GM21619 (cell line): Measurements from ENCODE around the gene BACH2.
"Not testable (repeated sequence)": the region's sequence is repeated elsewhere in the genome, so short reads cannot be mapped to it uniquely, and the experiment has no call there.

Source experiments
- ATAC-seq: cut with Tn5 transposase; IDR thresholded peaks from one replicate; pipeline ENCODE4 v1.9.1; 2021; ENCODE audit not compliant: unreplicated experiment

The BACH2 gene

GRCh38 chr6:90035047-90035723 lies 261.5 kb downstream of the BACH2 start:
- no peak for ATAC-seq

- ATAC-seq: no peak
Observed at GRCh38 chr6:90033746-90034271, 262.8 kb downstream of the BACH2 start.

GRCh38 chr6:90032489-90033212 lies 264.0 kb downstream of the BACH2 start:
- not testable (repeated sequence) for ATAC-seq

DNA sequence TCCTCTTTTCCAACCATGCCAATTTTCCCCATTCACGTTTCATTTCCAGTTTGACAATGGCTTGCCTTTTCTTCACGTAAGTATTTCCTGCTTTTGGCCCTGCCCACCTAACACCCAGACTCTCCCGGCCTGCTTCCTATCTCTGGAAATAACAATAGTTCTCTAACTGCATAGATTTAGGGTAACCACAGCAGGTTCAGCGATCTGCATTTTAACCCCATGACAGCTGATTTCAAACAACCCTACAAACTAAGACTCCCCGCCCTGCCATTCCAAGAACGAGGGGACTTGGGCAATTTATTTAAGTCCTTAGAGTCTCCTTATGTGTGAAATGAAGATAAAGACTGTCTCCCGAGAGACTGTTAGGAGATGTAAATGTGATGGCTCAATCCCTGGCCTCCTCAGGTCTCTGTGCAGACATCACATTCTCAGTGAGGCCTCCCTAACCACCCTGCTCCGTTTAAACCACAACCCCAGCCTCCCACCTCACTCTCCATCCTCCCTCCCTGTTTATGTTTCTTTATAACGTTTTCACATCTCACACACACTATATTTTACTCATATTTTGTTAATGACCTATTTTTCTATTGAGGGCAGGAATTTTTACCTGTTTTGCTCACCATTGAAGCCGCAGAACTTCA lies 267.5 kb downstream of the BACH2 start:
- ATAC-seq: no peak

DNA sequence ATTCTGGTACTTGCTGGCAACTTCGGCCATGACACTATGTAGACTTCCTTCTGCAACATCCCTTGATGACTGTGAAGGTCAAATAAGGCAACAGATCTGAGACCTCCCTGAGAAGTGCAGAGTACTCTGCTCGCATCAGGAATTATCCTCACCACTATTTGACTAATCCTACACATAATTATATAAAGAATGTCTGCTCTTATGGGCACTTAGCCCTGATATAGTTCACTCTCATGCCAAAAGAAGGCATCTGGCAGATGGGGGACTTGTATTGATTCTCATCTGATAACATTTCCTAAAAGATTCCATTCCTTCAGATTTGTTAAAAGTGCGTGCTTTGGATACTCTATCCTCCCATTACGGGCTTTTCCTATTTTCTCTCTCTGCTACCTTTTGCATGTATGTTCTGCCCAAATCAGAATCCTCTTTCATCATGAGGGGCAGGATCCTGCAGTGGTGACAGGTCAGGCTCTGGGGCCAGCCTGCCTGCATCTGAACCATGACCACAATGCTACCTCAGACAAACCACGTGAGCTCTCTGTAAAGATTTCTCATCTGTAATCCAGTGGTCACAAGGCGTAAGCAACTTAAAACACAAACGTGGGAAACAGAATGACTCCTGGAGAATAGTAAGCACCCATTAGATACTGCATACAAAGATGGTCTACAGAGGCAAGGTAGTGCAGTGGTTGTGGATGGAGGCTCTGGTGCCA lies 268.4 kb downstream of the BACH2 start:
- ATAC-seq: no peak

- no peak for ATAC-seq
Observed at GRCh38 chr6:90026216-90026615, 270.4 kb downstream of the BACH2 start.

- no peak for ATAC-seq
Observed at GRCh38 chr6:90025523-90026061, 271.1 kb downstream of the BACH2 start.

DNA sequence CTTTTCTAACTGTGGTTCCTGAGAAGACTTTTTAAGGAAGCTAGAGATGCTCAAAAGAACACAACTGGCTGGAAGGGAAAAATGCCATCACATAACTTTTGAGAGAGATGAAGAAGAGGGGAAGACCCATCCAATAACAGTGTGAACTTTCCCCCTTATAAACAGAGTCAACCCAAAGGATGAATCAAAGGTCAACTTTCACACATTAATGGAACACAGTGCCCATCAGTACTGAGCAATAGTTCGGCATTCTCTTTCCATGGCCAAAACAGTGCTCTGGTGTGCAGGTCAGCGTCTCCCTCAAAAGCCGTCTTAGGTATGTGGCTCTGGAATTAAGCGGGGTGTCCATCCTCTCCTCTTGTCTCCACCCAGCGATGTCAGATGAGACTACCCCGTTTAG lies 272.0 kb downstream of the BACH2 start:
- ATAC-seq: no peak

GRCh38 chr6:90021711-90022110 lies 274.9 kb downstream of the BACH2 start:
- ATAC-seq: no peak

DNA sequence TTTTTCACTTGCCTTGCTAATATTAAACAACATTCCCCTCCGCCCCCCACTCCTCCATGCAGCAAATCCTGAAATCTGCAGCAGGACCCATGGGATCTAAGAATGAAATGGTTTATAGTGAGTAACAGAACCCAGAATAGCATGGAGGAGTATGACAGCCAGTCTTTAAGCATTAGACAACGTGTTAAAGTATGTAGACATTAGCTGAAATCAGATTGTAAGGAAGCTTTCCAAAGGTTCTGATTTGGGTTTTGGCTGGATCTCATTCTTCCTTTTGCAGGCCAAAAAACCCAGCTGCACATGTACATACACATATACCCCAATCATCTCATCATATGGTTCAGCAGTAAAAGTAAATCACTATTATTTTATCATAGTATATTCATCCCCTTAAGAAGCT lies 275.9 kb downstream of the BACH2 start:
- ATAC-seq: no peak

DNA sequence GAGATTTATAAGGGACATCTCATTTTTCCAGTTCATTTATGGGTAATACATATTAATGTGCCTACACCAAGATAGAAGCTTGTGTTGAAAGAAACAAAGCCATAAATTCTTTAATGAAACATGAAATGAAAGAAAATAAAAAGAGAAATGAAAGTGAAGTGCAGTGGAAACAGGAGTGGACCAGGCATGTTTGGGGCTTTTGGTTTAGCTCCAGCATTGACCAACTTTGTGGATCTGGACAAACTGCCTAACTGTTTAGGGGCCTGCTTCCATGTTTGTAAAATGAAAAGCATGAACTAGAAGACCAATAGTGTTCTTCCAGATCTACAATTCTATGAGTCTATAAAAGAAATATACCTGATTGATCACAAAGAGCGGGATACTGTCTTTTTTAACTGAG lies 277.4 kb downstream of the BACH2 start:
- ATAC-seq: no peak

DNA sequence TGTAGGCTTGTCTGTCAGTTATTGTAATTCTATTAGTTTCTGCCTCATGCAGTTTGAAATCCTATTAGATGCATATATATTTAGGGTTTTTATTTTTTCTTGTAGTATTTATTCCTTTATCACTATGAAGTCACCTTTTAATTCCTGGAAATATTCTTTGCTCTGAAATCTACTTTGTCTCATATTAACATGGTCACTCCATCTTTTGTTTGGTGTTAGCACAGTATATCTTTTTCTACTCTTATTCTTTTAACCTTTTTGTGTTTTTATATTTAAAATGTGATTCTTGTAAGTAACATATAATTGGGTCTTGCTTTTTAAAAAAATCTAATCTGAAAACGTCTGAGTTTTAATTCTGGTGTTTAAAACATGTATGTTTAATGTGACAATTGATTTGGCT lies 280.8 kb downstream of the BACH2 start:
- no peak for ATAC-seq

DNA sequence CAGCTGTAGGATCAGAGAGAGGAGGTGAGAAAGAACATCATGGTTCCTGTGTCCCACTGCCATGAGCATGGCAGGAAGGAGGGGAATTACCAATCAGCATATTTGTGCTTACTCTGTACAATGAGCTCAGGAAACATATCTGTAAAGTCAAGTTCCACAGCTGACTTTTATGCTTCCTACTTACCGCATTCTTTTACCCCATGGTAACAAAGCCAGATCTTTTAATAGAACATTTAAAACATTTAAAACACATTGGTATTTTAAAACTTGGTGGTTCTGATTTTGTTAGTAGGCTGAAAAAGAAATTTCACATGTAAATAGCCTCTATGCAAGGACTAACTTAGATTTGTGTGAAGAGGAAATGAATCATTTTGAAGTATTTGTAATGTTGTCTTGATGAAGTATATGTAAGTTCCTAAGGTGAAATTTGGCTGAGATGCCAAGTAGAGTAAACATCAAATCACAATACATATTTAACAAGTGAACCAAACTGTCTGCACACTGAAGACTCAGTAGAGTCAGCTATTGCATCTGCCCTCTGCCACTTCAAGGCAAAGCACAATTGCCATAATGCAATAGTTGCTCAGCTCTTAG lies 287.6 kb downstream of the BACH2 start:
- peak; percentile 49 for ATAC-seq

- ATAC-seq: peak; percentile 78
Observed at GRCh38 chr6:90008189-90008907, 288.3 kb downstream of the BACH2 start.

DNA sequence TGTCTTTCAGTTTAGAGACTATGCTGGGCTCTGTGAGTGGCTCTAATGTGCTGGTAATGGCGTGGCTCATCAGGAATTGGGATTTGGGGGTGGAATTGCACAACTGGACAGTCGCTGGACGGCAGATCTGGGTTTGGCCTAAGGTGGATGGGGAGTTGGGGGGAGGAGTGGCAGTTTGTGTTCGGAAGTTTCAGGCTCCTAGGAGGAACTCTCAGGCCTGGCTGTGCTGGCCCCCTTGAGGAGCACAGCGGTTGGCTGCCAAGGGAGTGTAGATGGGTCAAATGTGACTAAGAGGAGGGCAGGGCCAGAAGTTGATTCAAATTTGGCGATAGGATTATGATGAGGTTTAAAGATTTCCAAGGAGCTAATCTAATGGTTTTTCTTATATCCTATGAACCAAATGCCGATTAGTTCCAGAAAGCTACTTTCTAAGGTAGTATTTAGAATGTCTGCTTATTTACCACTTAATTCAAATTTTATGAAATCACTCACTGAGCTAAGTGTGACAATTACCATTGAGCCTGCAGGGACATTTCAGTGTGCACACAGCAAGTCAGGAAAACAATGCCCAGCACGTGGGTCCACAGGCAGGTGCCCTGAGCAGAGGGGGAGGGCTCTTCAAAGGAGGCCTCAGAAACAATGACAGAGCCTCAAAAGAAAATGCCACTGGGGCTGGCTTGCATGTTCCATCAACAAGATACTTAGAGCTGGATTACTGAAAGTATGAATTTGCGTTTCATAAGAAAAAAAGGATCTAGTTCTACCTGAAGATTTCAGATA lies 291.4 kb downstream of the BACH2 start:
- no peak for ATAC-seq

DNA sequence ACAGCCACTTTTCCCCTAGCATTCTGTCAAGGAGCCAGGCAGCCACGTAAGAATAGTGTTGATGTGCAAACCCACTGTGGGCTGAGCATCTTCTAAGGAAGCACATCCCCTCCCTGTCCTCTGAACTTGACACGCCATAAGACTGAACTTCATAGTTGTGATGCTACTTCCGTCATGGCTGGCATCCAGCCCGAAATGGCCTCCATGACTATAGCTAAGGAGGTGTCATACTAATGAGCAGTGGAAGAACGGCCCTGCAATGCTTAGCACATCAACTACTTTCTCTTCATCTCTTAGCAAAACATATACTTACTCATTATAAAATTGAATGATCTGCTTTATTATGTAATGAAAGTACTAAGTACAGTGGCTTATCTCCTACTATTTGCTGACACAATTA lies 292.1 kb downstream of the BACH2 start:
- no peak for ATAC-seq

DNA sequence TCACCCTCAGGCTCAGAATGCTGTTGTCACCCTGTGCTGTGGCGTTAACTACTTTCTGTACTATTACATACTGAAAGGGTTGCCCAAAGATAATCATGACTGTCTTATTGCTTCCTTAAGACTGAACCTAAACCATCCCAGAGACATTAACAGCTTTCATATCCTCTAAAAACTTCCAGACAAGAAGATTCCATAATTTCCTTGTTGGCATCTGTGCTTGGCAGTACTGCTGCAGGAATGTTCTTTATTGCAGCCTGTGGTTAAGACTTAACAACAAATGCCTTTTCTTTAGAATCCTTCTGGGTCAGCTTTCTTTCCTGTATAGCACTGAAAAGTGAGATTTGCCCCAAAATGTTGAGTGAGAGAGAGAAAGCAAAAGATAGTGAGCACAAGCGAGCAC lies 292.7 kb downstream of the BACH2 start:
- no peak for ATAC-seq

GRCh38 chr6:90003069-90003795 lies 293.4 kb downstream of the BACH2 start:
- ATAC-seq: no peak
